ENCODE results near the gene TMEM101.
"Not testable (repeated sequence)": the region's sequence is repeated elsewhere in the genome, so short reads cannot be mapped to it uniquely, and the experiment has no call there.

Gene TMEM101

GRCh38 chr17:44014437-44015172 lies at the start of gene TMEM101:
TSS of gene TMEM101 (minus strand) at chr17:44014963. CDS start at chr17:44014952, 11 bp downstream.
- DNase-seq: peak; percentile 89

GRCh38 chr17:44063704-44064639 lies 49.2 kb upstream of the TMEM101 start:
- DNase-seq: no peak

- no peak for DNase-seq
These were observed 48.1 kb upstream of the TMEM101 start for GRCh38 chr17:44062871-44063270.

GRCh38 chr17:44061446-44061845 lies 46.7 kb upstream of the TMEM101 start:
- DNase-seq: no peak

- DNase-seq: no peak
These were observed 44.5 kb upstream of the TMEM101 start for GRCh38 chr17:44059101-44059892.

GRCh38 chr17:44053125-44053872 lies 38.5 kb upstream of the TMEM101 start:
- DNase-seq: no peak

- no peak for DNase-seq
These were observed 34.7 kb upstream of the TMEM101 start for GRCh38 chr17:44049294-44050060.

GRCh38 chr17:44046893-44047292 lies 32.1 kb upstream of the TMEM101 start:
- not testable (repeated sequence) for DNase-seq

- DNase-seq: no peak
These were observed 30.7 kb upstream of the TMEM101 start for GRCh38 chr17:44045486-44045885.

- DNase-seq: no peak
These were observed 29.3 kb upstream of the TMEM101 start for GRCh38 chr17:44044071-44044470.

- no peak for DNase-seq
These were observed 28.5 kb upstream of the TMEM101 start for GRCh38 chr17:44043272-44043696.

- no peak for DNase-seq
These were observed 25.3 kb upstream of the TMEM101 start for GRCh38 chr17:44039829-44040635.

- no peak for DNase-seq
These were observed 23.8 kb upstream of the TMEM101 start for GRCh38 chr17:44038604-44039011.

GRCh38 chr17:44037471-44037870 lies 22.7 kb upstream of the TMEM101 start:
- no peak for DNase-seq

GRCh38 chr17:44034688-44035087 lies 19.9 kb upstream of the TMEM101 start:
- DNase-seq: not testable (repeated sequence)

GRCh38 chr17:44033861-44034408 lies 19.2 kb upstream of the TMEM101 start:
- no peak for DNase-seq

GRCh38 chr17:44030482-44030881 lies 15.7 kb upstream of the TMEM101 start:
- no peak for DNase-seq

GRCh38 chr17:44029736-44030135 lies 15.0 kb upstream of the TMEM101 start:
- DNase-seq: no peak

GRCh38 chr17:44024853-44025252 lies 10.1 kb upstream of the TMEM101 start:
- DNase-seq: no peak

- DNase-seq: no peak
These were observed 9.5 kb upstream of the TMEM101 start for GRCh38 chr17:44024271-44024663.
